BE2C (cell line): ENCODE measurements around the gene SLC22A14.

Source experiments
- DNase-seq: peaks from one replicate; pipeline ENCODE4 v3.0.0-alpha.2; 2020
- H3K27me3 ChIP-seq: fragments of 250-450 bp; sonication (Bioruptor Pico); 2 replicates; pipeline ENCODE4 v1.5.1; 2020; ENCODE audit warnings: mild to moderate bottlenecking
- H3K36me3 ChIP-seq: fragments of 250-450 bp; sonication (Bioruptor Pico); 2 replicates; pipeline ENCODE4 v1.5.1; 2020; ENCODE audit warnings: mild to moderate bottlenecking
- H3K4me1 ChIP-seq: fragments of 250-450 bp; sonication (Bioruptor Pico); 2 replicates; pipeline ENCODE4 v1.5.1; 2020
- H3K4me3 ChIP-seq: 2 replicates; pipeline ENCODE4 v1.5.1; 2011; ENCODE audit warnings: low read depth, low read length
- H3K9me3 ChIP-seq: fragments of 250-450 bp; sonication (Bioruptor Pico); 2 replicates; pipeline ENCODE4 v1.5.1; 2020
- TF ChIP-seq, protein P1 (sequence below): IDR thresholded peaks from 2 replicates; pipeline ENCODE4 v1.5.1; 2012; ENCODE audit warnings: mild to moderate bottlenecking, low read depth, low read length

SLC22A14 gene

DNA sequence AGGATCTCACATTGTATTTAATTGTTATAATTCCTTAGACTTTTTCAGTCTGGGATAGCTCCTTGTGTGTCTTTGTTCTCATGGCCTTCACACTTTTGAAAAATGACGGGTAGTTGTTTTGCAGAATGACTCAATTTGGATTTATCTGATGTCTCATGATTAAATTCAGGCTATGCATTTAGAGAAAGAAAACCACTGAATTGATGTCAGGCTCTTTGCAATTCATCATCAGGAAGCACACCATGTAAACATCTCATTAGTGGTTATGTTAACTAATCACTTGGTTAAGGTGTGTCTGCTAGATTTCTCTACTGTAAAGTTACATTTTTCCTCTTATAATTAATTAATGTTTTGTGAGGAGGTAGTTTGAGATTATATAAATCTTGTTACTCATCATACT lies 24.5 kb upstream of the SLC22A14 start:
- no peak for DNase-seq
- TF ChIP-seq, protein P1, sequence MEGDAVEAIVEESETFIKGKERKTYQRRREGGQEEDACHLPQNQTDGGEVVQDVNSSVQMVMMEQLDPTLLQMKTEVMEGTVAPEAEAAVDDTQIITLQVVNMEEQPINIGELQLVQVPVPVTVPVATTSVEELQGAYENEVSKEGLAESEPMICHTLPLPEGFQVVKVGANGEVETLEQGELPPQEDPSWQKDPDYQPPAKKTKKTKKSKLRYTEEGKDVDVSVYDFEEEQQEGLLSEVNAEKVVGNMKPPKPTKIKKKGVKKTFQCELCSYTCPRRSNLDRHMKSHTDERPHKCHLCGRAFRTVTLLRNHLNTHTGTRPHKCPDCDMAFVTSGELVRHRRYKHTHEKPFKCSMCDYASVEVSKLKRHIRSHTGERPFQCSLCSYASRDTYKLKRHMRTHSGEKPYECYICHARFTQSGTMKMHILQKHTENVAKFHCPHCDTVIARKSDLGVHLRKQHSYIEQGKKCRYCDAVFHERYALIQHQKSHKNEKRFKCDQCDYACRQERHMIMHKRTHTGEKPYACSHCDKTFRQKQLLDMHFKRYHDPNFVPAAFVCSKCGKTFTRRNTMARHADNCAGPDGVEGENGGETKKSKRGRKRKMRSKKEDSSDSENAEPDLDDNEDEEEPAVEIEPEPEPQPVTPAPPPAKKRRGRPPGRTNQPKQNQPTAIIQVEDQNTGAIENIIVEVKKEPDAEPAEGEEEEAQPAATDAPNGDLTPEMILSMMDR = no peak

DNA sequence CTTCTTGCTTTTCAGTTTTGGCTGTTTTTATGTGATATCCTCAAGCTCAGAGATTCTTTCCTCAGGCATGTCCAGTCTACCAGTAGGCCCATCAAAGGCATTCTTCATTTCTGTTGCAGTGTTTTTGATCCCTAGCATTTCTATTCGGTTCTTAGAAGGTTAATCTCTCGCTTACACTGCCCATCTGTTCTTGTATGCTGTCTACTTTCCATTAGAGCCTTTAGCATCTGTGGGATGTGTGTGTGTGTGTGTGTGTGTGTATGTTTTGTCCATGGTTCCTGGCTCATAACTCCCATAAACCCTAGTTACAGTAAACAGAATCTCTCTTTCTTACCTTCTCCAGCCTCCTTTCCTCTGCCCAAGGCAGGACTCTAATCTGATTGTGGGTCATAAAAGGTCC lies 21.6 kb upstream of the SLC22A14 start:
- Histone ChIP-seq H3K9me3 (no peaks in the 10 kb centered on the region), H3K4me1 (no peaks in the 10 kb centered on the region), H3K27me3 (no peaks in the 10 kb centered on the region), H3K4me3 (no peak overlapping the region), H3K36me3 (no peaks in the 10 kb centered on the region)
- no peak for DNase-seq
- TF ChIP-seq, protein P1 = no peak

More for the DNA sequence above, 24.5 kb upstream of the SLC22A14 start:
- Histone ChIP-seq H3K4me1 (no peaks in the 10 kb centered on the region), H3K4me3 (no peak overlapping the region), H3K27me3 (no peaks in the 10 kb centered on the region), H3K9me3 (no peaks in the 10 kb centered on the region), H3K36me3 (peaks cover 2% of the 10 kb centered on the region; the same call in 1 of the 2 replicates)

DNA sequence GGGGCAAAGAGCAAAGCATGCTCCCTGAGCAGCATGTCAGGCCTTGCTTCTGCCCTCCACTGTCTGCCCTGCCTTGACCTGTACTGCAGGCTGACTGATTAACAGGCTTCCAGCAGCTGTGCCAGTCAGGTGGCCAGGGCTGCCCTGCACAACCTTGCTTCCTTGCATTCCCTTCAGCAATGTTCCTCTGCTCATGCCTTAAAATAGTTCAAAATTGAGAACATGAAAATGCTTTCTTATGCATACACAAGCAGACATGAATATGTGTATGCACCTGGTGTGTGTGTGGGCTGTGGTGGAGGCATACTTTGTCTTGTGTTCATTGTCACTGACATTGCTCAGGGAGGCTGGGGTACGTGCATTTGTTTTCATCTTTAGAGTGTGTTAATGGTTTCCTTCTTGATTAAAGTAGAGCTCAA lies 17.7 kb upstream of the SLC22A14 start:
- Histone ChIP-seq H3K9me3 (no peaks in the 10 kb centered on the region), H3K27me3 (no peaks in the 10 kb centered on the region), H3K36me3 (no peaks in the 10 kb centered on the region), H3K4me1 (no peaks in the 10 kb centered on the region), H3K4me3 (no peak overlapping the region)
- TF ChIP-seq, protein P1 = no peak
- DNase-seq = no peak

DNA sequence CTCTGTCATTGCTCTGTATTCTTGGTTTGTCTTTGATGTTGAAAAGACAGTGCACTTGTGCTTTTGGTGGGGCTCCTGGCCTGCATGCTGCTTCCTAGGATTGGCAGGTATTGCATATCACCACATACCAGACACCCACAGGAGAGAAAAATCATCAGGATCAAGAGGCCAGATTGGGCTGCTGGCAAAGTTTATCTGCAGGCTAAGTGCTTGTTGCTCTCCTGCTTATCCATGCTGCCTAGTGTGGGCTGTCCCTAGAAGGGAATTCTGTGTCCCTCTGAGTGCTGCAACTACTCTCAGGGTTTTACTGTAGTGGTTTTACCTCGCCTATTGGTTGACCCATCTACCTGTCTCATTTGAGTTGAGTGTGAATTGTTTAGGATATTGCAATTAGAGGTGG lies 17.3 kb upstream of the SLC22A14 start:
- TF ChIP-seq, protein P1 = no peak
- no peak overlapping the region for H3K4me3 ChIP-seq
- no peak for DNase-seq

DNA sequence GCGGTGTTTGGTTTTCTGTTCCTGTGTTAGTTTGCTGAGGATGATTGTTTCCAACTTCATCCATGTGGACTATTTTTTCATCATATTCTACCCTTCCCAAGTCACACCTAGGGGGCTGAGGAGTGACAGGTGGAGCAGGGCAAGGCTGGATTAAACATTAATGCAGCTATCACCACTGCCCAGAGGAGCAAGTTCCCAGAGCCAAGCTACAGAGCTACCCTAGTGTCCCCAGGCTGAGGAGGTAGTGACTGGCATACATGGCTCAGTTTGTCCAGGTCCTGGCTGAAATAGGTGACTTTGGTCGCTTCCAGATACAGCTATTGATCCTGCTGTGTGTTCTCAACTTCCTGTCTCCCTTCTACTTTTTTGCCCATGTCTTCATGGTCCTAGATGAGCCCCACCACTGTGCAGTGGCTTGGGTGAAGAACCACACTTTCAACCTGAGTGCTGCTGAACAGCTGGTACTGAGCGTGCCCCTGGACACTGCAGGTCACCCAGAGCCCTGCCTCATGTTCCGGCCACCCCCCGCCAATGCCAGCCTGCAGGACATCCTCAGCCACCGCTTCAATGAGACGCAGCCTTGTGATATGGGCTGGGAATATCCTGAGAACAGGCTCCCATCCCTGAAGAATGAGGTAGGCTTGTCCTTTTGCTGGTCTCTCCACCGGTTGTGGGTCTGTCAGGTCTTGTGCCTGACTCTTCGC lies 16.3 kb upstream of the SLC22A14 start, which contains the start of gene SLC22A13:
Gene SLC22A13, plus strand, starts transcription at position 209 of the 704 bp plus-strand sequence. Its CDS starts 49 bp downstream, at position 258.
- Histone ChIP-seq H3K27me3 (no peaks in the 10 kb centered on the region), H3K36me3 (no peaks in the 10 kb centered on the region), H3K4me1 (no peaks in the 10 kb centered on the region), H3K4me3 (no peak within 1 kb of the TSS), H3K9me3 (no peaks in the 10 kb centered on the region)
- TF ChIP-seq, protein P1 = no peak
- no peak for DNase-seq

More for the DNA sequence above, 17.3 kb upstream of the SLC22A14 start:
- no peaks in the 10 kb centered on the region for H3K27me3 ChIP-seq
- H3K36me3 ChIP-seq = no peaks in the 10 kb centered on the region
- no peaks in the 10 kb centered on the region for H3K4me1 ChIP-seq
- no peaks in the 10 kb centered on the region for H3K9me3 ChIP-seq

DNA sequence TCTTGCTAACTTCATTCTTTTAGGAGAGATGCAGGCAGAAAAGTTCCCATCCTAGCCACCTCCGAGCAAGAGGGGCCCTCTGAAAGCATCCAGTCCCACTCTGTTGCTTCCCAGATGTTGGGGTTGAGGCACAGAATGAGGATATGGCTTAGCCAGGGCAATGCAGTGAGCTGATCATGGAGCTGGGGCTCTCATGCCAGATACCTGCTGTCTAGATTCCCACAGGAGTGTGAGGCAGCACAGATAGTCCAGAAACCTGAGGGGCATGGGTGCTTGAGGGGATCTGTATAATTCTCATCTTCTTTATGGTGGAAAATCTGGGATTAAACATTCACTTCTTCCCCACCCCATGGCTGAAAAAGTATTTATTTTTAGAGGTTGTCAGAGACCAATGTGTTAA lies 15.3 kb upstream of the SLC22A14 start:
- no peak for DNase-seq
- H3K4me1 ChIP-seq = no peaks in the 10 kb centered on the region
- no peak overlapping the region for H3K4me3 ChIP-seq
- no peaks in the 10 kb centered on the region for H3K36me3 ChIP-seq
- H3K9me3 ChIP-seq = no peaks in the 10 kb centered on the region
- H3K27me3 ChIP-seq = no peaks in the 10 kb centered on the region
- TF ChIP-seq, protein P1 = no peak
